SK-N-SH treated with all-trans-retinoic acid at 6 μM for 48 hours (cell line): ENCODE measurements around the gene GAL3ST1.

Experiments used
- ATAC-seq: fragments of 200-7000 bp; cut with Tn5 transposase; 3 replicates; pipeline ENCODE4 v1.9.1; 2020; ENCODE audit warnings: mild to moderate bottlenecking, moderate library complexity
- ARNTL ChIP-seq: fragments of 450-650 bp; formaldehyde crosslinking; IDR thresholded peaks from 2 replicates; pipeline ENCODE4 v1.5.0; 2020; ENCODE audit warnings: low read depth, mild to moderate bottlenecking, moderate library complexity, borderline replicate concordance
- BACH2 ChIP-seq: fragments of 250-450 bp; sonication (Bioruptor Pico); IDR thresholded peaks from 2 replicates; pipeline ENCODE4 v1.9.0; 2021; ENCODE audit warnings: mild to moderate bottlenecking, borderline replicate concordance
- CREB5 ChIP-seq: fragments of 250-450 bp; sonication (Bioruptor Pico); IDR thresholded peaks from 2 replicates; pipeline ENCODE4 v1.5.1; 2020; ENCODE audit warnings: low read depth, mild to moderate bottlenecking, moderate library complexity
- CSDC2 ChIP-seq: fragments of 250-450 bp; sonication (Bioruptor Pico); IDR thresholded peaks from 2 replicates; pipeline ENCODE4 v1.5.0; 2020; ENCODE audit warnings: mild to moderate bottlenecking, moderate library complexity
- CSRNP3 ChIP-seq: fragments of 250-450 bp; sonication (Bioruptor Pico); IDR thresholded peaks from 2 replicates; pipeline ENCODE4 v1.5.1; 2021; ENCODE audit warnings: mild to moderate bottlenecking, moderate library complexity
- ESRRG ChIP-seq: fragments of 250-450 bp; sonication (Bioruptor Pico); IDR thresholded peaks from 2 replicates; pipeline ENCODE4 v1.6.1; 2021; ENCODE audit warnings: mild to moderate bottlenecking
- GLIS3 ChIP-seq: fragments of 250-450 bp; sonication (Bioruptor Pico); IDR thresholded peaks from 2 replicates; pipeline ENCODE4 v1.5.0; 2020; ENCODE audit warnings: mild to moderate bottlenecking, moderate library complexity
- ISL1 ChIP-seq: fragments of 250-450 bp; sonication (Bioruptor Pico); IDR thresholded peaks from 2 replicates; pipeline ENCODE4 v2.1.2; 2022; ENCODE audit warnings: mild to moderate bottlenecking, moderate library complexity
- OSR1 ChIP-seq: fragments of 250-450 bp; sonication (Bioruptor Pico); IDR thresholded peaks from 2 replicates; pipeline ENCODE4 v1.8.0; 2022; ENCODE audit warnings: moderate library complexity, mild to moderate bottlenecking, inconsistent platforms
- PATZ1 ChIP-seq: fragments of 250-450 bp; sonication (Bioruptor Pico); IDR thresholded peaks from 2 replicates; pipeline ENCODE4 v1.8.0; 2020; ENCODE audit warnings: mild to moderate bottlenecking, moderate library complexity, borderline replicate concordance
- POU6F1 ChIP-seq: fragments of 250-450 bp; sonication (Bioruptor Pico); IDR thresholded peaks from 2 replicates; pipeline ENCODE4 v1.8.0; 2021; ENCODE audit warnings: low read depth, mild to moderate bottlenecking, moderate library complexity, borderline replicate concordance
- PPARA ChIP-seq: fragments of 250-450 bp; sonication (Bioruptor Pico); IDR thresholded peaks from 2 replicates; pipeline ENCODE4 v1.5.0; 2020; ENCODE audit warnings: mild to moderate bottlenecking, borderline replicate concordance
- TCF4 ChIP-seq: fragments of 250-450 bp; sonication (Bioruptor Pico); IDR thresholded peaks from 2 replicates; pipeline ENCODE4 v1.8.0; 2021; ENCODE audit warnings: mild to moderate bottlenecking, moderate library complexity, borderline replicate concordance
- TOX ChIP-seq: fragments of 250-450 bp; sonication (Bioruptor Pico); IDR thresholded peaks from 2 replicates; pipeline ENCODE4 v1.8.0; 2021; ENCODE audit warnings: mild to moderate bottlenecking, moderate library complexity, borderline replicate concordance
- TSHZ2 ChIP-seq: fragments of 250-450 bp; sonication (Bioruptor Pico); IDR thresholded peaks from 2 replicates; pipeline ENCODE4 v1.5.0; 2020; ENCODE audit warnings: mild to moderate bottlenecking, moderate library complexity
- ZC3H10 ChIP-seq: fragments of 250-450 bp; sonication (Bioruptor Pico); IDR thresholded peaks from 2 replicates; pipeline ENCODE4 v1.5.1; 2021; ENCODE audit warnings: mild to moderate bottlenecking, moderate library complexity
- ZFP3 ChIP-seq: fragments of 250-450 bp; sonication (Bioruptor Pico); IDR thresholded peaks from 2 replicates; pipeline ENCODE4 v1.5.0; 2020; ENCODE audit warnings: mild to moderate bottlenecking, moderate library complexity
- ZFP30 ChIP-seq: fragments of 450-650 bp; formaldehyde crosslinking; IDR thresholded peaks from 2 replicates; pipeline ENCODE4 v1.5.0; 2022; ENCODE audit warnings: mild to moderate bottlenecking, moderate library complexity
- ZNF565 ChIP-seq: fragments of 450-650 bp; formaldehyde crosslinking; conservative IDR thresholded peaks from 2 replicates; pipeline ENCODE4 v1.5.0; 2020; ENCODE audit warnings: low read depth, mild to moderate bottlenecking, moderate library complexity
- ZNF70 ChIP-seq: fragments of 450-650 bp; formaldehyde crosslinking; IDR thresholded peaks from 2 replicates; pipeline ENCODE4 v1.5.0; 2020; ENCODE audit warnings: mild to moderate bottlenecking, moderate library complexity
- ZNF8 ChIP-seq: fragments of 450-650 bp; formaldehyde crosslinking; IDR thresholded peaks from 2 replicates; pipeline ENCODE4 v1.5.0; 2020; ENCODE audit warnings: mild to moderate bottlenecking, moderate library complexity

Gene GAL3ST1

GRCh38 chr22:30591191-30591587 lies 16.7 kb upstream of the GAL3ST1 start (continued):
- no peak for TF ChIP-seq PATZ1 (CRISPR knock-in tag)

- no peak for TF ChIP-seq ZNF70
- no peak for ATAC-seq
Measured at GRCh38 chr22:30586414-30586813, 11.9 kb upstream of the GAL3ST1 start.

GRCh38 chr22:30584441-30584840 lies 10.0 kb upstream of the GAL3ST1 start:
- TF ChIP-seq CSDC2 (CRISPR knock-in tag) (no peak), ESRRG (CRISPR knock-in tag) (no peak), ARNTL (CRISPR knock-in tag) (no peak), BACH2 (CRISPR knock-in tag) (no peak), POU6F1 (CRISPR knock-in tag) (no peak), ZNF8 (CRISPR knock-in tag) (no peak), CREB5 (CRISPR knock-in tag) (no peak)
- ATAC-seq, result no peak

GRCh38 chr22:30582788-30583545 lies 8.5 kb upstream of the GAL3ST1 start:
- ATAC-seq, result no peak
- no peak for TF ChIP-seq ARNTL (CRISPR knock-in tag)
- no peak for TF ChIP-seq CSDC2 (CRISPR knock-in tag)
- TF ChIP-seq ZC3H10 (CRISPR knock-in tag), result no peak
- no peak for TF ChIP-seq ESRRG (CRISPR knock-in tag)
- TF ChIP-seq TOX (CRISPR knock-in tag), result no peak
- TF ChIP-seq ZFP3 (CRISPR knock-in tag), result no peak
- TF ChIP-seq OSR1 (CRISPR knock-in tag), result no peak
- TF ChIP-seq ZNF70, result no peak
- no peak for TF ChIP-seq GLIS3 (CRISPR knock-in tag)
- no peak for TF ChIP-seq ZFP30 (CRISPR knock-in tag)
- TF ChIP-seq POU6F1 (CRISPR knock-in tag), result no peak

GRCh38 chr22:30582051-30582450 lies 7.6 kb upstream of the GAL3ST1 start:
- ATAC-seq, result no peak
- no peak for TF ChIP-seq TOX (CRISPR knock-in tag)
- no peak for TF ChIP-seq ZNF565 (CRISPR knock-in tag)
- no peak for TF ChIP-seq OSR1 (CRISPR knock-in tag)
- TF ChIP-seq CSDC2 (CRISPR knock-in tag), result no peak
- no peak for TF ChIP-seq ZNF8 (CRISPR knock-in tag)
- no peak for TF ChIP-seq PPARA
- TF ChIP-seq GLIS3 (CRISPR knock-in tag), result no peak
- TF ChIP-seq TCF4 (CRISPR knock-in tag), result no peak
- no peak for TF ChIP-seq PATZ1 (CRISPR knock-in tag)
- TF ChIP-seq TSHZ2 (CRISPR knock-in tag), result no peak
- no peak for TF ChIP-seq ZFP3 (CRISPR knock-in tag)
- no peak for TF ChIP-seq ISL1 (CRISPR knock-in tag)
- TF ChIP-seq ZNF70, result no peak
- no peak for TF ChIP-seq CSRNP3 (CRISPR knock-in tag)
